Heart left ventricle (tissue), 16 donors: ENCODE measurements around the gene NKD1. TPM values are rescaled to one million over a fixed set of nuclear protein-coding genes. Genes with fewer than 3 reads are reported as not detected.

Experiments used
- ATAC-seq, 4 donors: fragments of 200-7000 bp; cut with Tn5 transposase; one replicate each; pipeline ENCODE4 v1.9.1; 2020 to 2022; ENCODE audit warnings: moderate library complexity in 4 of 4, mild to moderate bottlenecking in 3 of 4, moderate number of reproducible peaks in 1 of 4
- DNase-seq, 5 donors: peaks; one replicate each; pipeline ENCODE4 v3.0.0-alpha.2; 2020
- H3K27ac ChIP-seq, 12 donors: fragments of 200-600 bp; sonication (generic) in 4 of 12; one replicate each; pipeline versions ENCODE4 v1.5.0 to v1.8.0; 2016 to 2022; ENCODE audit warnings: mild to moderate bottlenecking in 2 of 12
- H3K27me3 ChIP-seq, 9 donors: fragments of 200-600 bp; sonication (generic) in 2 of 9; one replicate each; pipeline versions ENCODE4 v1.5.1 to v1.8.0; 2016 to 2022; ENCODE audit warnings: mild to moderate bottlenecking in 3 of 9
- H3K36me3 ChIP-seq, 9 donors: fragments of 200-600 bp; sonication (generic) in 2 of 9; one replicate each; pipeline versions ENCODE4 v1.5.0 to v1.8.0; 2018 to 2022; ENCODE audit warnings: mild to moderate bottlenecking in 2 of 9
- H3K4me1 ChIP-seq, 12 donors: fragments of 200-600 bp; sonication (generic) in 4 of 12; one replicate each; pipeline versions ENCODE4 v1.5.0 to v1.8.0; 2016 to 2022; ENCODE audit warnings: mild to moderate bottlenecking in 3 of 12
- H3K4me3 ChIP-seq, 12 donors: fragments of 200-600 bp; sonication (generic) in 4 of 12; one replicate each; pipeline versions ENCODE4 v1.5.0 to v1.8.0; 2017 to 2022; ENCODE audit warnings: mild to moderate bottlenecking in 9 of 12, moderate library complexity in 4 of 12
- H3K9me3 ChIP-seq, 12 donors: fragments of 200-600 bp; sonication (generic) in 4 of 12; one replicate each; pipeline versions ENCODE4 v1.5.0 to v1.8.0; 2016 to 2022; ENCODE audit warnings: mild to moderate bottlenecking in 1 of 12
- POLR2A ChIP-seq, 2 donors: fragments of 450-650 bp; IDR thresholded peaks; one replicate each; pipeline ENCODE4 v1.6.1; 2017; ENCODE audit warnings: antibody characterized with exemption in 2 of 2, mild to moderate bottlenecking in 2 of 2, moderate library complexity in 2 of 2
- WGBS, 4 donors: extraction: QIAGEN DNeasy Blood & Tissue Kit in 2 of 4; methylation state at CpG; one replicate each; pipeline versions ENCODE4 v1.1.5 to v1.1.7; 2013 to 2018; 5-methylcytosine and 5-hydroxymethylcytosine counted together
- intact Hi-C, 10 donors: fragments of 100-400 bp; cut with DNase I; formaldehyde crosslinking; loops; one replicate each; pipeline versions ENCODE4 v1.11.1 to v1.14.2; 2022
- polyA plus RNA-seq, 2 donors: library from polyadenylated mRNA; stranded (reverse); fragments of 200-250 nt; gene quantifications; one replicate each; pipeline ENCODE4 v1.2.3, GENCODE V29; 2013
- total RNA-seq, 9 donors: library from RNA; depleted of rRNA in 2 of 9; stranded (reverse); fragments of >200 nt in 2 of 9; fragmentation: NEBNext Ultra II Directional in 3 of 9; extraction: Animal tissue kit (Norgen Biotek cat#: 25700) in 3 of 9; gene quantifications; one replicate each; pipeline versions ENCODE4 v1.1.0 to v1.2.4, GENCODE V29; 2016 to 2023
- TF ChIP-seq, protein P1 (sequence below), 12 donors: fragments of 200-600 bp; sonication (generic) in 4 of 12; IDR thresholded peaks; one replicate each; pipeline versions ENCODE4 v1.5.0 to v1.8.0; 2018 to 2022; ENCODE audit warnings: antibody characterized with exemption in 12 of 12, mild to moderate bottlenecking in 5 of 12
- donor health status: ischemic (EF 13 %, LVEDD 7.1; RV severe dilation, severe dysfunction).
- donor health status: healthy with polysubstance abuse.
- donor health status: DM: no; HTN: yes; CAD: no.
- donor health status: DM: no; HTN: no; CAD: no.
- donor health status: ischemic (EF 25% LVEDD 6.9; RV normal size, moderate dysfunction).
- donor health status: ischemic (EF 25% LVEDD 5.7; RV mildly dilated, moderate dysfunction).
- donor health status: healthy.
- donor health status: DM: yes; HTN: yes; CAD: no.
- donor health status: ischemic (EF 35%, LVEDD 5.7; RV mildly dilated, moderate dysfunction).
- donor health status: nonischemic (EF 11% LVEDD 7.7; RV severe dilation, severe dysfunction).
- donor health status: DM: yes; HTN: yes; CAD: no.
- donor health status: PGD.
- donor health status: ischemic (EF 29% LVEDD 5.4; RV normal size, mild dysfunction).
- donor health status: nonischemic (EF 23%, LVEDD 6.1; RV moderate dilation, normal function).

The NKD1 gene
- total and polyA plus RNA-seq, 11 donors, result 0.05 to 1.0 (median 0.26) TPM

- Histone ChIP-seq H3K36me3 (no peaks in the 10 kb centered on the region), H3K9me3 (peaks cover 0 to 12% (median 0%) of the 10 kb centered on the region in 12 donors), H3K27ac (no peak overlapping the region), H3K4me1 (no peaks in the 10 kb centered on the region), H3K27me3 (no peaks in the 10 kb centered on the region), H3K4me3 (no peak overlapping the region)
- DNase-seq (no peak), ATAC-seq (no peak)
- no peak for TF ChIP-seq POLR2A (IDR thresholded peaks at IDR 0.05)
- TF ChIP-seq, protein P1, sequence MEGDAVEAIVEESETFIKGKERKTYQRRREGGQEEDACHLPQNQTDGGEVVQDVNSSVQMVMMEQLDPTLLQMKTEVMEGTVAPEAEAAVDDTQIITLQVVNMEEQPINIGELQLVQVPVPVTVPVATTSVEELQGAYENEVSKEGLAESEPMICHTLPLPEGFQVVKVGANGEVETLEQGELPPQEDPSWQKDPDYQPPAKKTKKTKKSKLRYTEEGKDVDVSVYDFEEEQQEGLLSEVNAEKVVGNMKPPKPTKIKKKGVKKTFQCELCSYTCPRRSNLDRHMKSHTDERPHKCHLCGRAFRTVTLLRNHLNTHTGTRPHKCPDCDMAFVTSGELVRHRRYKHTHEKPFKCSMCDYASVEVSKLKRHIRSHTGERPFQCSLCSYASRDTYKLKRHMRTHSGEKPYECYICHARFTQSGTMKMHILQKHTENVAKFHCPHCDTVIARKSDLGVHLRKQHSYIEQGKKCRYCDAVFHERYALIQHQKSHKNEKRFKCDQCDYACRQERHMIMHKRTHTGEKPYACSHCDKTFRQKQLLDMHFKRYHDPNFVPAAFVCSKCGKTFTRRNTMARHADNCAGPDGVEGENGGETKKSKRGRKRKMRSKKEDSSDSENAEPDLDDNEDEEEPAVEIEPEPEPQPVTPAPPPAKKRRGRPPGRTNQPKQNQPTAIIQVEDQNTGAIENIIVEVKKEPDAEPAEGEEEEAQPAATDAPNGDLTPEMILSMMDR (IDR thresholded peaks at IDR 0.05), result no peak
- WGBS, 4 donors, result 89 to 95% (median 91%) methylated on average over 13 of the region's 13 CpGs
- intact Hi-C loops, result loop anchor here in 1 of 10 donors (10.0 kb wide), 2 partner anchors 65 to 175 kb away; no protein-coding TSS in a partner anchor
Observed at GRCh38 chr16:50559804-50560514, 11.8 kb downstream of the NKD1 start.

DNA sequence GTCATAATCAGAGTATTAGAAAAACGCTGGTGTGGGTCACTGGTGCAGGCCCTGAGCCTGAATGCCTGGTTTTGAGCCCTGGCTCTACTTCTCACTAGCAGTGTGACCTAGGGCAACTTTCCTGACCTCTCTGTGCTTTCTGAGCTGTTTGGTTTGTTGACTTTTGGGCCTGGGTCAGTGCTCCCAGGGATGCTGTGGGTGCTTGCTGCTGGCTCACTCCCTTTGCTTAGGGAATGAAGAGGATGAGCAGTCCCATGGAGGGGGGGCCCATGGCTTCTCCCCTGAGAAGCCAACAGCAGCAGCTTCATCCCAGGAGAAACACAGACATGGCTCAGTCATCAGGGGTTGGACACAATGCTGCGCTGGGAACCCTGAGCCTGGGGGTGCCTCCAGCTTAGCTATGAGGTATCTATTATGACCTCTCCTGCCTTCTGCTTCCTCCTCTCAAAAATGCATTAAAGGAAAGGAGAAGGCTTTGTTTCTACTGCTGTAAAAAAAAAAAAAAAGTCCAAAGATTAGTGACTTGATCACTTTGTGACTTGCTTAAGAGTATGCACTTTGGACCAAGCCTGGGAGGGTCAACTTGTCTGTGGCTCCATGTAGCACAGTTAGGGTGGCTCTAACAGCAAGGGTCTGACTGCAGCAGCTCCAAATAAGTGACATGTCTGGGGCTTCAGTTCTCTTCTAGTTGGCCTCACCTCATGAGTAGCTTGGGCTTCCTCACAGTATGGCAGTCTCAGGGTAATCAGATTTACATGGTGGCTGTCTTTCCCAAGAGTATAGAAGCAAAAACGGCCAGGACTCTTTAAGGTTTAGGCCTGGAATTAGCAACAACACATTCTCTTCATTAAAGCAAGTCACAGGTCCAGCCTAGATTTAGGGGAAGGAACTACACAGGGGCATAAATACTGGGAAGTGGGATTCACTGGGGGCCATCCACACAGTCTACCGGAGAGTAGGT, 13.0 kb downstream of the NKD1 start:
- Histone ChIP-seq H3K9me3 (peaks cover 0 to 12% (median 0%) of the 10 kb centered on the region in 12 donors), H3K36me3 (no peaks in the 10 kb centered on the region), H3K4me1 (no peaks in the 10 kb centered on the region), H3K27ac (no peak overlapping the region), H3K4me3 (no peak overlapping the region), H3K27me3 (no peaks in the 10 kb centered on the region)
- intact Hi-C loops, result loop anchor here in 1 of 10 donors (10.0 kb wide), 1 partner anchor 64 kb away; no protein-coding TSS in a partner anchor
- DNase-seq, result no peak
- no peak for ATAC-seq
- TF ChIP-seq, protein P1 (IDR thresholded peaks at IDR 0.05), result no peak
- no peak for TF ChIP-seq POLR2A (IDR thresholded peaks at IDR 0.05)
- WGBS, 4 donors, result 85 to 93% (median 89%) methylated on average over 4 of the region's 4 CpGs

DNA sequence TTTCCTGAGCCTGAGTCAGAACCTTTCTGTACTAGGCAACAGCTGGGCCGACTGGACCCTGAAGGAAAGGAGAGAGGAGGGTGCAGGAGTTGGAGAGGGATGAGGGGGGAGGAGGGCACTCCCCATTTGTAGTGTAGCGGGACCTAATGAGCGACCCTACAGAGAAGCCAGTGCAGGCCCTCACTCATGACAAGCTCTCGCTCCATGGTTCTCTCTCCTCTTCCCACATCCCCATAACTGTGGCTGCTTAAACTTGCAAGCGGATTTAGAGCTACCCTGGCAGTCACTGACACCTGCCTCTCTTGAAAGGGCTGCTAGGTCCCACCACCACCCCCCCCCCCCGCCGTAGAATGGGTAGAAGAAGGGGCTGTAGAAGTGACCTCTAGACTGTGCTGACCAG, 14.5 kb downstream of the NKD1 start:
- Histone ChIP-seq H3K4me3 (no peak overlapping the region), H3K36me3 (no peaks in the 10 kb centered on the region), H3K9me3 (peaks cover 0 to 7% (median 0%) of the 10 kb centered on the region in 12 donors), H3K4me1 (peaks cover 0 to 7% (median 0%) of the 10 kb centered on the region in 12 donors), H3K27ac (no peak overlapping the region), H3K27me3 (no peaks in the 10 kb centered on the region)
- no peak for TF ChIP-seq POLR2A (IDR thresholded peaks at IDR 0.05)
- TF ChIP-seq, protein P1 (IDR thresholded peaks at IDR 0.05), result no peak
- 84 to 89% (median 88%) methylated on average over 5 to 7 of the region's 7 CpGs for WGBS, 4 donors
- intact Hi-C loops, result loop anchor here in 1 of 10 donors (10.0 kb wide), 1 partner anchor 62 kb away; no protein-coding TSS in a partner anchor
- DNase-seq (no peak), ATAC-seq (no peak)

DNA sequence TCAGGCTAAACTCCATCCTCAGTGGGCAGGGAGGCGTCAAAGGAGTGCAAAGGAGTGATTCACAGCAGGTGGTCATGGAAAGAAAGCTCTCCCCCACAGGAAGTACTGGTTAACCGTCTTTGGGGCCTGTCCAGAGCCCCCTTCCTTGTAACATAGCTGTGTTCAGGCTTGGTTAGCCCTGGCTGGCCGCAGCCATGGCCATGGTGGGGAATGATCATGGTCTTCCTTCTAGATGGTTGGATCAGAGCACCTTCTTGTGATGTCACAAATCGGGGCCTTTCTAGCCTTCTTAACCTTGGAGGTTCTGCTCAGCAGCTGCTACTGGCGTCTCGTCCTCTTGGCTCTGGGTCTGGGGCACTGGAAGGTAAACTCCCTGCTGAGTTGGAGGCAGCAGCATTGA, 15.8 kb downstream of the NKD1 start:
- Histone ChIP-seq H3K27me3 (no peaks in the 10 kb centered on the region), H3K4me1 (peaks cover 0 to 12% (median 0%) of the 10 kb centered on the region in 12 donors), H3K4me3 (no peak overlapping the region), H3K27ac (no peak overlapping the region), H3K36me3 (no peaks in the 10 kb centered on the region), H3K9me3 (peaks cover 0 to 7% (median 0%) of the 10 kb centered on the region in 12 donors)
- ATAC-seq (no peak), DNase-seq (no peak)
- 69 to 86% (median 78%) methylated on average over 5 to 6 of the region's 6 CpGs for WGBS, 4 donors
- intact Hi-C loops, result loop anchor here in 1 of 10 donors (10.0 kb wide), 1 partner anchor 61 kb away; no protein-coding TSS in a partner anchor
- TF ChIP-seq POLR2A (IDR thresholded peaks at IDR 0.05), result no peak
- TF ChIP-seq, protein P1 (IDR thresholded peaks at IDR 0.05), result no peak
